Fibroblast of pulmonary artery (primary cell): Measurements from ENCODE around the gene SEC14L5.
"Not testable (repeated sequence)": the region's sequence is repeated elsewhere in the genome, so short reads cannot be mapped to it uniquely, and the experiment has no call there.

ENCODE experiments used
- DNase-seq: peaks from one replicate; pipeline ENCODE4 v3.0.0-alpha.2; 2010; ENCODE audit warnings: low read depth
- H3K4me3 ChIP-seq: replicated peaks from 2 replicates; pipeline ENCODE4 v1.5.1; 2011; ENCODE audit warnings: low read depth, mild to moderate bottlenecking, control low read depth, low read length, moderate library complexity
- CTCF ChIP-seq: IDR thresholded peaks from 2 replicates; pipeline ENCODE4 v1.5.1; 2011; ENCODE audit warnings: mild to moderate bottlenecking, control low read depth, low read length, inconsistent platforms; ENCODE audit errors: missing control alignments

Gene SEC14L5

GRCh38 chr16:4949986-4950385 is 8.1 kb upstream of the SEC14L5 start:
- no peak overlapping the region for H3K4me3 ChIP-seq
- no peak for TF ChIP-seq CTCF
- no peak for DNase-seq

GRCh38 chr16:4951583-4951982 is 6.5 kb upstream of the SEC14L5 start:
- DNase-seq, H3K4me3 ChIP-seq: not testable (repeated sequence)

- TF ChIP-seq CTCF, result no peak
- no peak overlapping the region for H3K4me3 ChIP-seq
- no peak for DNase-seq
These were observed 3.4 kb upstream of the SEC14L5 start for GRCh38 chr16:4954714-4955113.

GRCh38 chr16:4957420-4957719 is 760 bp upstream of the SEC14L5 start:
- no peak for DNase-seq
- peak overlapping the region; percentile 59 for H3K4me3 ChIP-seq
- no peak for TF ChIP-seq CTCF

GRCh38 chr16:4958510-4959438 is 644 bp downstream of the SEC14L5 start:
- no peak for DNase-seq
- no peak for TF ChIP-seq CTCF
- H3K4me3 ChIP-seq, result peak overlapping the region; percentile 41

GRCh38 chr16:4960579-4960978 is 2.4 kb downstream of the SEC14L5 start:
- no peak for DNase-seq
- TF ChIP-seq CTCF, result no peak
- H3K4me3 ChIP-seq, result no peak overlapping the region

GRCh38 chr16:4962716-4963115 is 4.6 kb downstream of the SEC14L5 start:
- TF ChIP-seq CTCF, result no peak
- no peak for DNase-seq

GRCh38 chr16:4963527-4963926 is 5.4 kb downstream of the SEC14L5 start:
- not testable (repeated sequence) for H3K4me3 ChIP-seq, DNase-seq

More at GRCh38 chr16:4962716-4963115, 4.6 kb downstream of the SEC14L5 start:
- H3K4me3 ChIP-seq, result no peak overlapping the region
